GM19239 (cell line): Measurements from ENCODE around the gene AMMECR1.
"Not testable (repeated sequence)": the region's sequence is repeated elsewhere in the genome, so short reads cannot be mapped to it uniquely, and the experiment has no call there.

Experiments used
- DNase-seq: peaks from one replicate; pipeline ENCODE4 v3.0.0; 2011; ENCODE audit warnings: low spot score; ENCODE audit not compliant: insufficient read length
- FAIRE-seq: peaks from 2 replicates; lab custom pipeline; 2011; peaks lifted over from hg19 to GRCh38; lab: Jason Lieb, UNC

AMMECR1 gene

DNA sequence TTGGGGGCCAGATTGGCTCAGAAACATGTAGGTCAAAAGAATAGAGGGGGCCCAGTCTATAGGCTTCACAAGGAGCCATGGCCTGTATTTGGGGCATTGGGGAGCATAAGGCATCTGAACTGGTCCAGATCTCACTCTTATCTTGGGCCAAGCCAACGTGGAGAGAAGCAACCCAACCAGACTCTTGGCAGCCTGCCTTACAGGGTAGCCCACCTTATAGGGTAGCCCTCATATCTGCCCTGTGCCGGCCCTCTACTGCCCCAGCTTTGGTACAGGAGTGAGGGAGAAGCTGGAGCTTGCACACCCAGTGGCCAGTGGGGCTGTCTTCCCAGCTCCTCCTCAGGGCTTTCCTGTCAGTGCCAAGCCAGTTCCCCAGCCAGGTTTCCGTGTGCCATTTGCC, 142.2 kb downstream of the AMMECR1 start:
- DNase-seq: no peak
- FAIRE-seq: no peak

GRCh38 chrX:110175146-110175545, 142.7 kb downstream of the AMMECR1 start:
- DNase-seq (no peak), FAIRE-seq (peak; percentile 55)

- DNase-seq (no peak), FAIRE-seq (no peak)
Measured at GRCh38 chrX:110173192-110174175, 144.4 kb downstream of the AMMECR1 start.

GRCh38 chrX:110172215-110172614, 145.7 kb downstream of the AMMECR1 start:
- peak; percentile 33 for DNase-seq
- peak; percentile 96 for FAIRE-seq

DNA sequence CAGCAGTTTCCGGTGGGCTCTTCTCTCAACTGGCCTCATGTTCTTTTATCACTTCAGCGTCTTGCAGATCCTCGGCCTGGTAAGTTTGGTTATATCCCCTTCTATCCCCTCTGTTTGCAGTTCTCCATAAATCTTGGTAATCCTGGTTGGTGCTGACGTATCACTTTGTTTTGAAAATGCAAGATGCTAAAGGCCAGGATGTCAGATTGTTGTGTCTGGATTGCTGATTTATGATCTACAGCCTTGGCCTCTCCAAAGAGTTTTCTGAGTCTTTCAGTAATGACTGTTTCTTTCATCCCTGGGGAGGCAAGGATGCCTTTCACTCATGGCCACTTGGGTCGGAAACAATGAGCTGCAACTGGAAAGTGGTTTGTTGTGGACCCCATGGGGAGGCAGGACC, 146.4 kb downstream of the AMMECR1 start:
- DNase-seq (no peak), FAIRE-seq (peak; percentile 33)

GRCh38 chrX:110170029-110170428, 147.9 kb downstream of the AMMECR1 start:
- DNase-seq: no peak
- FAIRE-seq: no peak

DNA sequence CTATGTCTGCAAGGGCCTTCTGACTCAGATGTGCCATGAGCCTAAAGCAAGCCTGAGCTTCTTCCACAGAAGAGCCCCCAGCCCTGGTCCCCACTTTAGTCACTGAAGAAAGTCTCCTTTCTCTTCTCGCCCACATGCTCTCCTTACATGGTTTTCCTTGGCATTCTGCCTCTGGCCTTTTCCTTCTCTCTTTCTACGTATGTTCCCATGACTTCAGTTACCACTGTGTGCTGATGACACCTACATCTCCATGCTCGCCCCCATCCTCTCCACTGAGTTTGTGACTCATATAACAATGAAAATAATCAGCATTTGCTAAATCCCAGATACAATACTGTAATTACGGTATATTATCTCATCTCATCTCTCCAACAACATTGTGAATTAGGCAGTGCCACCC, 149.3 kb downstream of the AMMECR1 start:
- FAIRE-seq: no peak

DNA sequence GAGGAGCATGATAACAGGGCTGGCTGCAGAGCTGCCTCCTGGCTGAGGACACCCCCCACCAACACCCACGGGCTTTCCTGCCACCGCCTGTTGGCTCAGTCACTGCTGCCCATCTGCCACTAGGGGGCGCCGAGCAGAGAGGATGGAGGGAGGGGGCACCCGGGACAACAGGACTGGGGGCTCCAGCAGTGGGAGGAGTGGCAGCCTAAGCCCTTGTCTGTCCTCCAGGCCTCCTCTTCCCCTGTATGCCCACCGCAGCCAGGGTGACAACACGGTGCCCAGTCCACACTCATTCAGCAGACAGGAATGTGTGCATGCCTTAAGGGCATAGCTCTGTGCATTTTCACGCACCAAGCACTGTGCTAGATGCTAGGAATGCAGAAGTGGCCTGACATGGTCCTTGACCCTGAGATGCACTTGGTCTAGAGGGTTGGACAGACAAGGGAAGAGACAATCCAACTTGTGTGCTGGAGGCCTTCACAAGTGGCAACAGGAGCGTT, 149.9 kb downstream of the AMMECR1 start:
- no peak for FAIRE-seq
- no peak for DNase-seq

More for the DNA sequence above, 149.3 kb downstream of the AMMECR1 start:
- DNase-seq: no peak

DNA sequence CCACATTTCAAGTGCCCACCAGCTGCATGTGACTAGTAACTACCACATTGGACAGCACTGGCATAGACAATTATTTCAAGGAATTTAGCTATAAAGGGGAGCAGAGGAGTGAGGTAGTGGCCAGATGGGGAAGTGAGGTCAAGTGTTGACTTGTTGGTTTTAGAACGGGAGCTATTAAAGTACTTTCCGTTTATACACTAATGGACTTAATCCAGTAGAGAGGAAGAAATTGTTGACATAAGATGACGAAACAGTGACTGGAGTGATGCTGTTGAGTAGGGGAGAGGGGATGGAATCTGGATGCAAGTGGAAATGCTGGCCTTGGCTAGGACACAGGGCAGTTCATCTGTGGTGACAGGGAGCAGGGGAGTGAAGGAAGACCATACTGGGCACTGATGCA, 154.4 kb downstream of the AMMECR1 start:
- DNase-seq: no peak
- no peak for FAIRE-seq

DNA sequence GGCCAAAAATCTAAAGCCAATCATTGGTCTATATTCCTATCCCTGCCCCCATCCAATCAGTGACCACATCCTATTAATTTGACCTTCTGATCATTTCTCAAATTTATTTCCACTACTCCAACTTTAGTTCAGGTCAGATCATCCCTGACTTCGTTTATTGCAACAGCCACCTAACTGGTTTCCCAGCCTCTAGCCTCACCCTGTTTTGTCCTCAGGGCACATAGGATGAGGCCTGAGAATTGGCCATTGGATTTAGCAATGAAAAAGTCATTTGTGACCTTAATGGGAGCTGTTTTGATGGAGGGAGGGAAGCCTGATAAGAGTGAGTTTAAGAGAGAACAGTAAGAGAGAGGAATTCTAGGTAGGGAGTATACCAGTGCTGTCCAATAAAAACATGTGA, 155.0 kb downstream of the AMMECR1 start:
- DNase-seq: no peak
- no peak for FAIRE-seq

GRCh38 chrX:110162131-110162530, 155.8 kb downstream of the AMMECR1 start:
- FAIRE-seq (no peak), DNase-seq (no peak)

- peak; percentile 11 for FAIRE-seq
Measured at GRCh38 chrX:110161361-110161686, 156.6 kb downstream of the AMMECR1 start.

GRCh38 chrX:110159865-110160264, 158.0 kb downstream of the AMMECR1 start:
- FAIRE-seq: no peak

More at GRCh38 chrX:110161361-110161686, 156.6 kb downstream of the AMMECR1 start:
- DNase-seq: no peak

DNA sequence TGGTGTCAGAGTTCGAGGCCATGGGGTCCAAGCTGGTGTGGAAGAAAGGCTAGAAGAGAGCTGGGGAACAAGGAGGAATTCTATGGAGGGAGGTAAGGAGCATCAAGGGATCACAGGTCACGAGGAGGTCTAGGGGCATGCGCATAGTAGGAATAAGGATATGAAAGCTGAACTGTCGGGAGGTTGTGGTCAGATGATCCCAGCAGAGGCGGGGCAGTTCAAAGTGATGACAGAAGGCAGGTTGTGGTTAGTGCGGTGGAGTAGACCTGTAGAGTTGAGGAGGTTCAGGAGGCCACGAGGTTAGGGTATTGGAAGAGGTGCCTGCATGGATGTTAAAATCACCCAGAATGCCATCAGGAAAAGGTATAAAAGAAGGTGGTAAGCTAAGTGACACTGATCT, 158.7 kb downstream of the AMMECR1 start:
- FAIRE-seq: no peak
- no peak for DNase-seq

More at GRCh38 chrX:110159865-110160264, 158.0 kb downstream of the AMMECR1 start:
- DNase-seq: no peak

GRCh38 chrX:110157444-110157843, 160.4 kb downstream of the AMMECR1 start:
- DNase-seq: no peak
- FAIRE-seq: no peak

GRCh38 chrX:110156167-110156754, 161.6 kb downstream of the AMMECR1 start:
- FAIRE-seq (no peak), DNase-seq (no peak)

- no peak for FAIRE-seq
- no peak for DNase-seq
Measured at GRCh38 chrX:110155759-110156158, 162.1 kb downstream of the AMMECR1 start.

DNA sequence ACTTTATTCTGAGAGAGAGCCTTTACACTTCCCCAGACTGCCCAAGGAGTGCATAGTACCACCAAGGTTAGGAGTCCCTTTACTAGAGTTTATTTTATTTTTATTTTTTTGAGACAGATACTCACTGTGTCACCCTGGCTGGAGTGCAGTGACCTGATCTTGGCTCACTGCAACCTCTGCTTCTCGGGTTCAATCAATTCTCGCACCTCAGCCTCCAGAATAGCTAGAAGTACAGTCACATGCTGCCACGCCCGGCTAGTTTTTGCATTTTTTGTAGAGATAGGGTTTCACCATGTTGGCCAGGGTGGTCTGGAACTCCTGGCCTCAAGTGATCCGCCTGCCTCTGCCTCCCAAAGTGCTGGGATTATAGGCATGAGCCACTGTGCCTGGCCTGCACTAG, 163.6 kb downstream of the AMMECR1 start:
- FAIRE-seq: peak; percentile 11
- not testable (repeated sequence) for DNase-seq

GRCh38 chrX:110153896-110154295, 164.0 kb downstream of the AMMECR1 start:
- DNase-seq (no peak), FAIRE-seq (no peak)

DNA sequence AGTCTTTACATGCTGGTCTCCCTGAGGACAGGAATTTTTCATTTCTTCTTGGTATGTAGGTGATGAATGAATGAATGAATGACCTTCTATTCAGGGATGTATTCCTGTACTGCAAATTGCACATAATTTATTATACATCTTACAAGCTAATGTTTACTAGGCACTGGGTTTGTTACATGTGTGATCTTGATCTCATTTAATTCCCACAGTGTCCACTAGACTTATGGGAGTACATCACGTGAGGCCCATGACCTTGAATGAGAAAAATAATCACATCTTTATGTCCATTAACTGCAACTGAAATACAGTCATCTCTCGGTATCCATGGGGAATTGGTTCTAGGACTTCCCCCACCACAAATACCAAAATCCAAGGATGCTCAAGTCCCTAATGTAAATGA, 164.6 kb downstream of the AMMECR1 start:
- FAIRE-seq (peak; percentile 21), DNase-seq (no peak)

GRCh38 chrX:110146521-110146920, 171.4 kb downstream of the AMMECR1 start:
- peak; percentile 100 for FAIRE-seq
- DNase-seq: peak; percentile 13
